ENCODE measurements around the gene LGALS9.
"Not testable (repeated sequence)": the region's sequence is repeated elsewhere in the genome, so short reads cannot be mapped to it uniquely, and the experiment has no call there.

Gene LGALS9

GRCh38 chr17:27631897-27632725 is 1.1 kb downstream of the LGALS9 start:
- DNase-seq: no peak

DNA sequence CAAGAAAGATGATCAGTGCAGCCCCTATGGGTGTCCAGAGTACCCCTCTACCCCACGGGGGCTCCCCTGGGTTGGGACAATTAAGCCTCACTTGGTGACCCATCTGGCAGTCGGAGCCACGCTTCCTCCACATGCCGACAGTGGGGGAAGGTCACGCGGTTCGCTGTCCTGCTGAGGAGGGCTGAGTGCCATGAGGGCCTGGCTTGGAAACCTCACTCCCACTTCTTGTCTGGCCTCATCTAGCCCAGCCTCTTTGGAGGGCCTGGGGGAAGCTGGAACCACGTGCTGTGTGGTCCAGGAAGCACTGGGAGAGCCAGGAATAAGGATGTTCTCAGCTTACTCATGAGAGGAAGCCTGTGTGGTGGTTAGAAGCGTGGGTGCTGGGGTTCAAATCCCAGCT is 1.8 kb downstream of the LGALS9 start:
- not testable (repeated sequence) for DNase-seq

GRCh38 chr17:27633312-27634025 is 2.5 kb downstream of the LGALS9 start:
- no peak for DNase-seq

- DNase-seq: no peak
These were observed 3.0 kb downstream of the LGALS9 start for GRCh38 chr17:27634026-27634335.

DNA sequence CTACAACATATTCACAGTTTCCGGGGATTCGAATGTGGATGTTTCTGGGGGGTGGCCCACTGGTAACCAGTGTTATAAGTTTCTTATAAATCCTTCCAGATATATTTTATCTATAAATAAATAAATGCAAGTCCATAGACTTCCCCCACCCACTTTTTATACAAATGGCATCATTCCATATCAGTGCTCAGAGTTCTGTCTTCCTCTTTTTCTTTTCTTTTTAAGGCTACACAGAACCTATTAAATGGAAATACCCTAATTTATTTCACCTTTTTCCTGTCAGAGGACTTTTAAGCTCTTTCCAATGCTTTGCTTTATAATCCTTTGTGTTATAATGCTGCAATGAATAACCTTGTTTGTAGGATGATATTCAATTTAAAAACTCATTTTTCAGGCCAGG is 3.8 kb downstream of the LGALS9 start:
- no peak for DNase-seq

GRCh38 chr17:27635275-27635823 is 4.4 kb downstream of the LGALS9 start:
- DNase-seq: no peak

DNA sequence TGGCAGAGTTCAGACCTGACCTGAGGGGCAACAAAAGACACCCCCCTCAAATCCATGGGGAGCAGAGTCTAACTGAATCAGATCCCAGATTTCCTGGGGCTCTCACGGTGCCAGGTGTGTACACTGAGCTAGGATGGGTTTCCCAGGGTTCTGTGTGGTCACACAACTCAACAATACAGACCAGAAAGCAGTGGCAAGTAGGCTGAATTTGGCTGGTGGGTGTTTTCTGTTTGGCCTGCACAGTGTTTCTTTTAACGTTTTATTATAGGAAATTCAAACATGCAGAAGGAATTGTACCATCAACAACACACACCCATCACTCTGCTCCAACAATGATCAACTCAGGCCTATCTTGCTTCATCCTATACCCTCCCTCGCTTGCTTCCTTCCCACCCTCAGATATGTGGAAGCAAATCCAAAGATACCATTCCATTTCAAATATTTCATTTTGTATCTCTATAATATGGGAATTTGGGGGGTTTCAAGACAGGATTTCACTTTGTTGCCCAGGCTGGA is 5.1 kb downstream of the LGALS9 start:
- DNase-seq: not testable (repeated sequence)

- not testable (repeated sequence) for DNase-seq
These were observed 6.8 kb downstream of the LGALS9 start for GRCh38 chr17:27637818-27638217.

DNA sequence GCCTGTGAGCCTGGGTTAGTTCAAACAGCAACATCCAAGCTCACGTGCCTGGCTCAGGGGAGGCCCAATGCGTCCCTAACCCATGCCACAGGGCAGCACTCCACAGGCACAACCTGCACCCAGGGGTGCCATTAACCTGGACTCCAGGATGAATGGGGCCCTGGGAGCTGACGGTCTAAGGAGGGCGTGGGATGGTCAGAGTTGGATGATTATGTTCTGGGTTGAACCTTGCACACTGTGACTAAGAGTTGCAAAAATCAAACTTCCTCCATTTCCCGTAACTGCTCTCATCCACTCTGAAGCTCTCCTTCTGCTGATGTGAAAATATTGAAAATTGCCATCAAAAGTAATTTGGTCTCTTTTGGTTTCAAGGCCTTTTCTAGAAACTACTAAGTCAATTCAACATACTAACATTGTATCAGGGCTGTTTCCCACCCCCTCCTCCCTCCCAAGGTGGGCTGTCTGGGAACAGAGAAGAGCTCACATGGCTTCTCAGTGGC is 7.5 kb downstream of the LGALS9 start:
- DNase-seq: not testable (repeated sequence)

DNA sequence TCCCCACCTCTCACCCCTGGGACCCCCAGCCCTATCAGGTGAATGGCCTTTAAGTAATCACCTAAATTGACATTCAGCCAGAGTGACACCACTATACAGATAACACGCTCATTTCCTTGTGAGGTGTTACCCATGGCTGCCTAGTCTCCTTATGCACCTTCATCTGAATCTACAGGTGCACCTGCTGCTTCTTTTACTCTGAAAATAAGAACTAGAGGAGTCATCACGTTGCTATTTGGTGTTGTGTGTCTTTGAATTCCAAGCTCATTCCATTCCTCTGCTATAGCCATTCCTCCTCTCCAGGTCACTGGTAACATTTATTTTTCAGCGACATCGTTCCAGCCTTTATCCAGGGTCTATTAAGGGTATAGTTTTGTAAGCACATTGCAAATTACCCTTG is 9.8 kb downstream of the LGALS9 start:
- no peak for DNase-seq

DNA sequence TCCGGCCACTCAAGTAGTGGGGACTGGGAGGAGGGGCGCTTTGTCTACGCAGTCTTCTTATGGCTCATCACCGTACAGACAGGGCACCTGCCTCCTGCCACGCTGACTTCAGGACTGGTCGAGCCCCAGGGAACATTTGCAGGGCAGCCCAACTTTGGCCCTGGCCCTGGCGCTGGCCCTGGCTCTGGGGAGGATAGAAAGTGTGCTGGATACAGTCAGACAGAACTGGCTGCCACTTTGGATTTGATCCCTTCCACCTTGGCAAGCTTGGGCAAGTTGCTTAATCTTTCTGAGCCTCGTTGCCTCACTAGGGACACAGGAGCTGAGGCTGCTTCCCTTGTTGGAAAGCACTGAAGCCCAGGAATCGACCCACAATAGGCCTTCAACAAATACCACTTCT is 13.6 kb downstream of the LGALS9 start:
- no peak for DNase-seq

DNA sequence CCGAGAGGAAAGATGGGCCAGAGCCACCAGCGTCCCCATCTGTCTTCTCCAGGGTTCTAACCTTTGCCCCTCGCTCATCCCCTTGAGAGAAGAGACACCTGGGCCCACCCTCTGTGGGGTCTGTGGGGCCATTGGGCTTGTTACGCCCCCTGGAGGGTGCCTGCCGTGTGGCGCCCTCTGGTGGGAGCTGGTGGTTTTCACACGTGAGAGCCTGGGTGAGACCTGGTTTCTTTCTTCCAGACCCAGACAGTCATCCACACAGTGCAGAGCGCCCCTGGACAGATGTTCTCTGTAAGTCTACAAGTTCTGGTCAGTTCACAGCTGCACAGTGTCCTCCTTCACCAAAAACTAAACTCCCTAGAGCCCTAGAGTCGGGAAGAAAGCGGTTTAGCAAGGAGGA is 14.6 kb downstream of the LGALS9 start:
- DNase-seq: not testable (repeated sequence)

DNA sequence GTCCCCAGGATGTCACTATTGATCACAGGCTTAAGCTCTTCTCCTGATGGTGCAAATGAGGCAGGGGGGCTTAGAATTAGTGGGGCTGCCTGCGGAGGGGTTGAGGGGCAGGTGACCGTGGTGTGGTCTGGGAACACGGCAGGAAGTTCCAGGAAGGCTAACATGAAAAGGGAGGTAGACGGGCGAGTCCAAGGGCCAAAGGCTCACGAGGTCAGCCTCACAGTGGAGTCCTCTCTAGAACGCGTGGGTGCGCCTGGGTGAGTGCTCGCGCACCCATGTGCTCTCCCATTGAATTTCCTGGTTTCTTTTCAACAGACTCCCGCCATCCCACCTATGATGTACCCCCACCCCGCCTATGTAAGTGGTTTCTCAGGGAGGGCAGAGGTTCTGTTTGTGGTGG is 15.2 kb downstream of the LGALS9 start:
- no peak for DNase-seq

DNA sequence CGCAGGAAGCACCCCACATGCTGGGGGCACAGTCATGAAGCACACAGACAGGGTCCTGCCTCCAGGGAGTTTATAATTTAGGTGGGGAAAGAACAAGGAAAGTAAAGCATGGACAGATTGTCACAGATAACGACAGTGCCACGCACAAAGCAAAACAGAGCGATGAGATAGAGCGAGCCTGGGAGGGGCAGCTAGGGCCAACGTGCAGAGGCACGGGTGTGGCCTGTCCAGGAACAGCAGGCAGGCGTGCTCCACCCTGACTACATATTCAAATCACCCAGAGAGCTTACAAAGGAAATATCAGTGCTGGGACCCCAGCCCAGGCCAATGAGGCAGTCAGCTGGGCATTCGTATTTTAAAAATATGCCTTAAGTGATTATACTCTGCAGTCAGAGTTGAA is 16.8 kb downstream of the LGALS9 start:
- no peak for DNase-seq

DNA sequence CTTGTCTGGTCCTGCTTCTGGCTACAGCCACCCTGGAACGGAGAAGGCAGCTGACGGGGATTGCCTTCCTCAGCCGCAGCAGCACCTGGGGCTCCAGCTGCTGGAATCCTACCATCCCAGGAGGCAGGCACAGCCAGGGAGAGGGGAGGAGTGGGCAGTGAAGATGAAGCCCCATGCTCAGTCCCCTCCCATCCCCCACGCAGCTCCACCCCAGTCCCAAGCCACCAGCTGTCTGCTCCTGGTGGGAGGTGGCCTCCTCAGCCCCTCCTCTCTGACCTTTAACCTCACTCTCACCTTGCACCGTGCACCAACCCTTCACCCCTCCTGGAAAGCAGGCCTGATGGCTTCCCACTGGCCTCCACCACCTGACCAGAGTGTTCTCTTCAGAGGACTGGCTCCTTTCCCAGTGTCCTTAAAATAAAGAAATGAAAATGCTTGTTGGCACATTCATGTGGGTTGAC is 18.2 kb downstream of the LGALS9 start:
- not testable (repeated sequence) for DNase-seq

DNA sequence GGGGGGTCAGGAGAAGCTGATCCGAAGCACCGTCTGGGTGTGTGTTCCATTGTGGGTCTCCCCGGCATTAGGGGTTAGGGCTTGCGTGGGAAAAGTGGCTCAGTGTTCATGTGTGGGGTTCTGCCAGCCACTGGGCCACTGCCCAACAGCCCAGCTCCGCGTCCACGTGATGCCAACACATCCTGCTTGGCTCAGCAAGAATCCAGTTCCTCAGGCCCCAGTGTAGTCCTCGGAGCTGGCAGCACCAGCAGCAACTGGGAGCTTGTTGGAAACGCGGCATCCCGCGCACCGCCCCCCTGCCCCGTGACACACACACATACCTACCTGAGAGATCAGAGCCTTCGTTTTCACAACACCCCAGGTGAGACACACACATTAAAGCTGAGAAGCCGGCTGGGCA is 18.9 kb downstream of the LGALS9 start:
- DNase-seq: no peak

GRCh38 chr17:27650836-27651235 is 19.8 kb downstream of the LGALS9 start:
- DNase-seq: no peak

DNA sequence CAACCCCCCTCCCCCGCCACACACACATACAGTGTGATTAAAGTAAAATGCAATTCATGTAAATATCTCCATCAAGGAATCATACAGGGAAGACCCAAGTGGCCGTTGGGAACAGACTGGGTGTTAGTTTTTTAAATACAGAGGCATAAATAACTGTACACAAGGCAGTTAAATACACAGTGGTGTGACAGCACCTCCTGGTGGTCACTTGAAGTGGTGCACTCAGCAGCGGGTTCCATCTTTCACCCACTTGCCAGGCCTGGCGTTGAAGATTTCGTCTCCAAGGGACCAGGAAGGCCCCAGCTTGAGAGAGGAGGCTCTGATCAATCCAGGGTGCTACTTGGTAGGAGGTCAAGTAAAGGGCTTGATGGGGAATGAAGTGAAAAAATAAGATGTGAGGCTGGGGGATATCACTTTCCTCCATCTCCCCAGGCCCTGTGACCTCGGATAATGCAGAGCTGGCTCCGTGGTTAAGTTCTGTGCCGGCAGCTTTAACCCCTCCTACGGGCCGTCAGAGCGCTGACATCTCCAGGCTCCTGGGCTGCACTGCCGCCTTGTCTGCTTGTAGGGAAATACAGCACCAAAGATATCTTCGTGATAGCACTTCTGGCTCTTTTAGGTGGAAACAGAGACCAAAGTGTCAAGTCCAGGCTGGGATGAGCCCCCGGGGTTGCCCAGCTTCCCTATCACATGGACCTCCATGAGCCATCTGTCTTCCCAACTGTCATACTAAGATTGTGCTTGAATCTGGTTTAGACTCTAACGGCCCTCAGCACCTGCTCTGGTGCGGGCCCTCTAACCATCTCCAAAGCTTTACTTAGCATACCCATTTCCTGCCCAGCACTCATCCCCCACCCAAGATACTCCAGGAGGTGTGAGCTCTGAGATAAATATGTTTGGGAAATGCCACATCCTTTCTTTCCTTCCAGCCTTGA is 20.7 kb downstream of the LGALS9 start:
- DNase-seq: peak; percentile 71

DNA sequence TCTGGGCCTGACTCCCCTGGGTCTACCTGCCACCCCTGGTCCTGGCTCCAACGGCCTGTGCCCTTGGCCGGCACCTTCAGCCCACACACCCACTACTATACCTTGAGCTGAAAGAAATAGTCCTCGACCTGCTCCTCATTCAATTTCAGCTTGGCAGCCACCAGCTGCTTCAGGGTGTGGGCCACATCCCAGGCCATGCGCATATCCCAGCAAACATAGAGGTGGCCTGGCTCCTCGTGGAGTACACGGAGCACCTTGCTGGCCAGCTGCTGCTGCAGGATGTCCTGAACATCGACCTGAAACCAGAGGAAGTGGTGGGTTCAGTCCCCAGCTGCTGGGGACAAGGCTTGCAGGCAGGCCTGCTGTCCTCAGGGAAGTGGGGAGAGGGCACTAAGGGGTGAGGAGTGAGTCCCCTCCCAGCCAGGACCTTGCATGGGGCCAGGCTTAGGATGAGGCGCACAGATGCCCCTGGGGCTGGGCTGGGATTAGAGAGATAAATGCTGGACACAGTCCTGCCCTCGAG is 22.5 kb downstream of the LGALS9 start:
- not testable (repeated sequence) for DNase-seq

- DNase-seq: no peak
These were observed 23.1 kb downstream of the LGALS9 start for GRCh38 chr17:27654136-27654535.

DNA sequence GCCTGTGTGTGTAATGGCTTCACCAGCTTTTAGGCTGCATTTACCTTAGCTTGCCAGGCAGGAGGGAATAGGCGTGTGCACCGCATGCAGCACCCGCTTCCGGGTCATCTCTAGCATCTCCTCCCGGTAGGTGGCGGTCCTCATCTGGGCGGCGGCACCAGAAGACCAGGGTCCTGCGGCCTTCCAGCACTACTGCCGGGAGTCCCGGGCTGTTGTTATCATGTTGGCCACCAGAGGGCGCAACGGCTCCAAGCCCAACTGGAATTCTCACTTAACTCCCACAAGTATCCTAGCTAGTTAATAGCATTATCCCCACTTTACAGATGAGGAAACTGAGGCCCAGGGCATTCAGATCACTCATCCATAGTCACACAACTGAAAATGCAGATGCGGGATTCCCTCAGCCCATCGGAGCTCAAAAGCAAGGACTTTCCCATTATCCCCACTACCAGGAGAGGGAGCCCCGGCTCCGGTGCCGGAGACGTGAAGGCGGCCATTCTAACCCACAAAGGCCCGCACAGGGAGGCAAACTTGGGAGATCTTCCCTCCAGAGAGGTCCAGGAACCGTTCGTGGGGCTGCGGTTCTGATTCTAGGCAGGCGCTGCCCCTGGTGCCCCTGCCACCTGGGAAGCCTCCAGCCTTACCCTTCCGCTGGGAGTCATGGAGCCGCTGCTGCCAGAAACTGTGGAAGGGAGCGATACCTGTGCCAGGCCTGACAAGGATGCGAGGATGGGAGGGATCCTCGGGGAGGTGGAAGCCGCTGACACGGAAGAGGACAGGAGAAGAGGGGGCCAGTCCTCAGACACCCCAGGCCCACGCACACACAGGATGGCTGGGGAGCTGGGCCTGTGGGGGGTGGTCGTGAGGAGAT is 23.9 kb downstream of the LGALS9 start:
- DNase-seq: peak; percentile 67
